ENCODE results near the gene CCDC171. TPM values are rescaled to one million over a fixed set of nuclear protein-coding genes. Genes with fewer than 3 reads are reported as not detected.

Gene CCDC171
- total and polyA plus RNA-seq, 2 experiments from 2014 or later, result 0.73 to 2.9 TPM

DNA sequence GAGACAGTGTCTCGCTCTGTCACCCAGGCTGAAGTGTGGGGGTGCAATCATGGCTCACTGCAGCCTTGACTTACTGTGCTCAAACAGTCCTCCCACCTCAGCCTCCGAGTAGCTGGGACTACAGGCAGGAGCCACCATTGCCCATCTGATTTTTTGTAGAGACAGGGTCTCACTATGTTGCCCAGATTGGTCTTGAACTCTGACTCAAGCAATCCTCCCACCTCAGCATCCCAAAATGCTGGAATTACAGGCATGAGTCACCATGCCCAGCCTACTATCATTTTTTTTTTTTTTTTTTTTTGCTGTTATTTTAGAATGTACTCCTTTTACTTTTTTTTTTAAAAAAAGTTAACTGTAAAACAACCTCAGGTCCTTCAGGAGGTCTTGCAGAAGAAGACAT, 449.0 kb downstream of the CCDC171 start:
- Histone ChIP-seq H3K4me2 (no peak overlapping the region), H3K79me2 (no peaks in the 10 kb centered on the region), H3K9me3 (ENCODE audit: low read depth) (no peaks in the 10 kb centered on the region), H3K36me3 (replicated peaks; ENCODE audit: insufficient read depth, low read depth) (no peaks in the 10 kb centered on the region), H3K27ac (no peak overlapping the region), H3K9me2 (replicated peaks; ENCODE audit: insufficient read depth) (no peaks in the 10 kb centered on the region), H3K27me3 (no peaks in the 10 kb centered on the region), H3K4me1 (ENCODE audit: insufficient read depth) (no peaks in the 10 kb centered on the region), H3K4me3 (no peak overlapping the region), H2AFZ (no peak overlapping the region), H4K20me1 (ENCODE audit: insufficient read depth, poor library complexity, severe bottlenecking) (no peaks in the 10 kb centered on the region)
- 100% methylated on average over 2 of the region's 2 CpGs for WGBS (ENCODE audit: low lambda C conversion rate, missing lambda C conversion rate)
- no peak for DNase-seq (ENCODE audit: low spot score)
- TF ChIP-seq, protein P1, sequence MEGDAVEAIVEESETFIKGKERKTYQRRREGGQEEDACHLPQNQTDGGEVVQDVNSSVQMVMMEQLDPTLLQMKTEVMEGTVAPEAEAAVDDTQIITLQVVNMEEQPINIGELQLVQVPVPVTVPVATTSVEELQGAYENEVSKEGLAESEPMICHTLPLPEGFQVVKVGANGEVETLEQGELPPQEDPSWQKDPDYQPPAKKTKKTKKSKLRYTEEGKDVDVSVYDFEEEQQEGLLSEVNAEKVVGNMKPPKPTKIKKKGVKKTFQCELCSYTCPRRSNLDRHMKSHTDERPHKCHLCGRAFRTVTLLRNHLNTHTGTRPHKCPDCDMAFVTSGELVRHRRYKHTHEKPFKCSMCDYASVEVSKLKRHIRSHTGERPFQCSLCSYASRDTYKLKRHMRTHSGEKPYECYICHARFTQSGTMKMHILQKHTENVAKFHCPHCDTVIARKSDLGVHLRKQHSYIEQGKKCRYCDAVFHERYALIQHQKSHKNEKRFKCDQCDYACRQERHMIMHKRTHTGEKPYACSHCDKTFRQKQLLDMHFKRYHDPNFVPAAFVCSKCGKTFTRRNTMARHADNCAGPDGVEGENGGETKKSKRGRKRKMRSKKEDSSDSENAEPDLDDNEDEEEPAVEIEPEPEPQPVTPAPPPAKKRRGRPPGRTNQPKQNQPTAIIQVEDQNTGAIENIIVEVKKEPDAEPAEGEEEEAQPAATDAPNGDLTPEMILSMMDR (IDR thresholded peaks at IDR 0.05; ENCODE audit: poor library complexity), result no peak
- TF ChIP-seq EZH2 (IDR thresholded peaks at IDR 0.05; ENCODE audit: borderline replicate concordance) (no peak), EZH2phosphoT487 (IDR thresholded peaks at IDR 0.05; ENCODE audit: low read depth, severe bottlenecking, unreplicated experiment) (no peak)

DNA sequence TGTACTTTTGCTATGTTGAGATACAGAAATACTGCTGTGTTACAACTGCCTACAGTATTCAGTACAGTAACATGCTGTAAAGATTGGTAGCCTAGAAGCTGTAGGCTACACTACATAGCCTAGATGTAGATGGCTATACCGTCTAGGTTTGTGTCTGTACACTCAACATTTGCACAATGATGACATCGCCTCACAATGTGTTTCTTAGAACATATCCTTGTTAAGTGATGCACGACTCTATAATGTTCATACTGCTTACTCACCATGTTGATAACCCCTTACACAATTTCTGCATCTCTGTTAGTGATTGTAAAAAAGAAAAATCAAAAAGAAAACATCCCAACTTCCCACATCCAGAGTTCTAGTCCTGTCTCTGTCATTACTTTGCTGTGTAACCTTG, 450.0 kb downstream of the CCDC171 start:
- Histone ChIP-seq H3K9me3 (ENCODE audit: low read depth) (no peaks in the 10 kb centered on the region), H3K27me3 (no peaks in the 10 kb centered on the region), H3K9me2 (replicated peaks; ENCODE audit: insufficient read depth) (no peaks in the 10 kb centered on the region), H3K4me1 (ENCODE audit: insufficient read depth) (no peaks in the 10 kb centered on the region), H3K27ac (no peak overlapping the region), H4K20me1 (ENCODE audit: insufficient read depth, poor library complexity, severe bottlenecking) (no peaks in the 10 kb centered on the region), H3K4me3 (no peak overlapping the region), H3K4me2 (no peak overlapping the region), H3K36me3 (replicated peaks; ENCODE audit: insufficient read depth, low read depth) (no peaks in the 10 kb centered on the region), H3K79me2 (no peaks in the 10 kb centered on the region), H2AFZ (no peak overlapping the region)
- WGBS (ENCODE audit: low lambda C conversion rate, missing lambda C conversion rate), result 90% methylated on average over 3 of the region's 3 CpGs
- DNase-seq (ENCODE audit: low spot score), result no peak
- TF ChIP-seq, protein P1 (IDR thresholded peaks at IDR 0.05; ENCODE audit: poor library complexity), result no peak
- TF ChIP-seq EZH2 (IDR thresholded peaks at IDR 0.05; ENCODE audit: borderline replicate concordance), result no peak
- no peak for TF ChIP-seq EZH2phosphoT487 (IDR thresholded peaks at IDR 0.05; ENCODE audit: low read depth, severe bottlenecking, unreplicated experiment)

DNA sequence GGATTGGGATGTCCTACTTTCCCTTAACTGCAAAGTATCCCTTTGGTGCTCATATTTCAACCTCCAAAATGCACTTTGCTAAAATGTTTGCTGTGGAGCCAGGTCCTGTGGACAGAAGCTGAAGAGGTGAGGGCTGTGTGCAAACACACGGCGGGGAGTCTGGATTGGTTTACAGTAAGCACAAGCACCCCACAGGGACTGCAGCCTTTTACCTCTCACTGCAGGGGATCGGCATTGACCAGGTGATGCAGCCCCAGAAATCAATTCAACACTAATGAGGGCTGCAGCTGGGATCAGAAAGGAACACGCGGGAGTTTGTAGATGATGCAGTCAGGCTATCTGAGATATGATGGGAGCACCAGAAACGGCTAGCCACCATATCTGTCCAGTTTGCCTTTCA, 450.9 kb downstream of the CCDC171 start:
- 66% methylated on average over 6 of the region's 6 CpGs for WGBS (ENCODE audit: low lambda C conversion rate, missing lambda C conversion rate)
- Histone ChIP-seq H3K27ac (no peak overlapping the region), H3K9me3 (ENCODE audit: low read depth) (no peaks in the 10 kb centered on the region), H3K36me3 (replicated peaks; ENCODE audit: insufficient read depth, low read depth) (no peaks in the 10 kb centered on the region), H3K4me1 (ENCODE audit: insufficient read depth) (no peaks in the 10 kb centered on the region), H2AFZ (no peak overlapping the region), H3K79me2 (no peaks in the 10 kb centered on the region), H3K27me3 (no peaks in the 10 kb centered on the region), H4K20me1 (ENCODE audit: insufficient read depth, poor library complexity, severe bottlenecking) (no peaks in the 10 kb centered on the region), H3K4me3 (no peak overlapping the region), H3K4me2 (no peak overlapping the region), H3K9me2 (replicated peaks; ENCODE audit: insufficient read depth) (no peaks in the 10 kb centered on the region)
- no peak for DNase-seq (ENCODE audit: low spot score)
- TF ChIP-seq, protein P1 (IDR thresholded peaks at IDR 0.05; ENCODE audit: poor library complexity), result no peak
- TF ChIP-seq EZH2 (IDR thresholded peaks at IDR 0.05; ENCODE audit: borderline replicate concordance) (no peak), EZH2phosphoT487 (IDR thresholded peaks at IDR 0.05; ENCODE audit: low read depth, severe bottlenecking, unreplicated experiment) (no peak)

DNA sequence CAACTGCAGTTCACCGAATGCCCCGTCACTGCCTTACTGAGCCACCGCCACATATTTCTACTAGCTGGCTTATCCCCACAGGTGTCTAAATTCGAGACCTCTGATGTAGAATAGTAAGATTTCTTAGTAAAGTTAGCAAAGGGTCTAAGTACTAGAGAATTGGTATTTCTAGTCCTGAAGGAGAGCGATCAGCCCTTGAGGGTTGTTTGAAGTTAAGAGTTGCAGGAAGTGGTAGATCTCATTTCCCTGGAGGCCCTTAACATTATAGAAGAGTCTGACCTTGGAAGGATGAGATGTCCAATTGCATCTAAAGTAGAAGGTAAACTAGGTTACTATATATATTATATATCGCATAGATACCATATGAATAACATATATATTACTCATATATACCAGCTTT, 451.8 kb downstream of the CCDC171 start:
- Histone ChIP-seq H3K27ac (no peak overlapping the region), H2AFZ (no peak overlapping the region), H4K20me1 (ENCODE audit: insufficient read depth, poor library complexity, severe bottlenecking) (no peaks in the 10 kb centered on the region), H3K36me3 (replicated peaks; ENCODE audit: insufficient read depth, low read depth) (no peaks in the 10 kb centered on the region), H3K9me2 (replicated peaks; ENCODE audit: insufficient read depth) (no peaks in the 10 kb centered on the region), H3K27me3 (no peaks in the 10 kb centered on the region), H3K4me2 (no peak overlapping the region), H3K9me3 (ENCODE audit: low read depth) (no peaks in the 10 kb centered on the region), H3K79me2 (no peaks in the 10 kb centered on the region), H3K4me1 (ENCODE audit: insufficient read depth) (no peaks in the 10 kb centered on the region), H3K4me3 (no peak overlapping the region)
- DNase-seq (ENCODE audit: low spot score), result no peak
- WGBS (ENCODE audit: low lambda C conversion rate, missing lambda C conversion rate), result 94% methylated on average over 6 of the region's 6 CpGs
- TF ChIP-seq EZH2phosphoT487 (IDR thresholded peaks at IDR 0.05; ENCODE audit: low read depth, severe bottlenecking, unreplicated experiment), result no peak
- TF ChIP-seq, protein P1 (IDR thresholded peaks at IDR 0.05; ENCODE audit: poor library complexity), result no peak
- TF ChIP-seq EZH2 (IDR thresholded peaks at IDR 0.05; ENCODE audit: borderline replicate concordance), result no peak

All from hepatocyte (in vitro differentiated cells).